HG03159 (cell line): Measurements from ENCODE around the gene BCHE.

Experiments used
- ATAC-seq: cut with Tn5 transposase; IDR thresholded peaks from one replicate; pipeline ENCODE4 v1.9.1; 2021; ENCODE audit warnings: mild to moderate bottlenecking, moderate library complexity; ENCODE audit not compliant: unreplicated experiment

Gene BCHE

GRCh38 chr3:165754219-165755007 lies 82.8 kb downstream of the BCHE start:
- no peak for ATAC-seq

GRCh38 chr3:165753560-165753959 lies 83.7 kb downstream of the BCHE start:
- no peak for ATAC-seq

- ATAC-seq: no peak
These were observed 85.6 kb downstream of the BCHE start for GRCh38 chr3:165751637-165752036.

- no peak for ATAC-seq
These were observed 87.4 kb downstream of the BCHE start for GRCh38 chr3:165749821-165750220.

GRCh38 chr3:165749241-165749640 lies 88.0 kb downstream of the BCHE start:
- no peak for ATAC-seq

- no peak for ATAC-seq
These were observed 89.1 kb downstream of the BCHE start for GRCh38 chr3:165748094-165748493.

- no peak for ATAC-seq
These were observed 90.3 kb downstream of the BCHE start for GRCh38 chr3:165746874-165747273.

- no peak for ATAC-seq
These were observed 93.2 kb downstream of the BCHE start for GRCh38 chr3:165744025-165744424.

GRCh38 chr3:165742351-165742750 lies 94.9 kb downstream of the BCHE start:
- no peak for ATAC-seq

GRCh38 chr3:165729756-165730155 lies 107.5 kb downstream of the BCHE start:
- no peak for ATAC-seq

GRCh38 chr3:165728924-165729323 lies 108.3 kb downstream of the BCHE start:
- ATAC-seq: no peak

- no peak for ATAC-seq
These were observed 111.9 kb downstream of the BCHE start for GRCh38 chr3:165725296-165725695.
